Measurements from ENCODE around the gene CXCL17. TPM values are rescaled to one million over a fixed set of nuclear protein-coding genes. Genes with fewer than 3 reads are reported as not detected.
A peak's percentile ranks its signal among the peaks of the same experiment; 100 is the strongest.

CXCL17 gene
- total RNA-seq, 3 donors from 2014 or later, result not detected

DNA sequence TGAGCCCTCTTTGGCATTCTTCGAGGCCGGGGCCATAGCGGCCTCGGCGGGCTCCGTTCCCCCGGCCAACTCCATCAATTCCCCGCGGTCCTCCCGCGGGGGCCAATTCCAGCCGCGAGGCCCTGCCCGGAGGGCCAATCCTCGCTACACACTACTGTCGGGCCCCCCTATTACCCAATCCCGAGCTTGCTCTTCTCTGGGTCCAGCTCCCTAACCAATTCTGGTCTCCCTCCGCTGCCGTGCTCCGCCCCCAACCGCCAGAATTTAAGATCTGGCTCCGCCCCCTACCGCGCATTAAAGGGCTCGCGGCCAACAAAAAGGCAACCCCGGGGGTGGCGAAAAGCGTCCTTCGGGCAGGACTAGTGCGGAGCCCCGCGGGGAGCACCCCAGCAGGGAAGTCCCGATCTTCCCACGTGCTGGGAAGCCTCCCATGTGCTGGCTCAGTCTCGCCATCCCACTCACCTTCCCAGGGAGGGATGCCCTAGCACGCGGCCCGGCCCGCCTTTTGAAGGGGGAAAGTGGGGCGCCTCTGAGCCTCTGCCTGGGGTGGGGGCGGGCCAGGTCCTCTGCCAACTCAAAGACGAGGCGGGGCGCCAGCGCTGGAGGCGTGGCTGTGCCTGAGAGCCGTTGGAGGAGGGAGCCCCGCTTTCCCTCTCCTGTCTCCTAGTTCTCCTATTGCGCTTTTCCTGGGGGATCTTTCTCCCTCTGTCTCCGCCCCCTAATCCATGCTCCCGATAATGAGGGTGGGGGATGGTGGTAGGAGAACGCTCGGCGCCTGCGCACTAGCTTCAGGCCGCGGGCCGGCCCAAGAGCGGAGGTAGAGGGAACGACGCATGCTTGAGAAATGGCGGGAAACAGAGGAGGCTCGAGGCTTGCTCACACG lies 19.0 kb downstream of the CXCL17 start:
- no peaks in the 10 kb centered on the region for H3K27me3 Mint-ChIP-seq (ENCODE audit: low read depth)

DNA sequence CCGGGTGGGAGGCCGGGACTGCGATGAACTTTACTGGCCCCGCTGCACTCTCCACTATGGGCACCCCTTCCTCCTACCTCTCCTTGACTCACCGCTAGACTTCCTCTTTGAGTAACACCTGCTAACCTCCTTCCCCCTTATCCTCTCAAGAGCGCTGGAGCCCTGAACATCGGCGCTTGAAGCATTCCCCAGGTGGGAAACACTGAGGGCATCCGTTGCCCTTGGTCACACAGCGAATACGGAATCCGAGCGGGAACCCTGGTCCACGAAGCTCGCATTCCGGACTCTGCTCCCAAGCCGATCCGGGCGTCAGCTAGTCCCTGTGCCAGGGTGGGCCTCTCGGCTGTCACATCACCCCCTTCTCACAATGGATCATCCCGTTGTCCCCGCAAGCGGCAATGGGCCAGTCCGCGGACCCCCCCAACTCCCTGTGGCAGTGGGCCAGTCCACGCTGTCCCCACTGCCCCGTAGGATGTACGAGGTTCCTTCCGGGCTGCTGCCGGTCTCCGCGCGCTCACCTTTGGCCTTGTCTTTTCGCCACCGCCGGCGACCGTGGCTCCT lies 19.8 kb downstream of the CXCL17 start:
- Mint-ChIP-seq H3K9me3 (no peaks in the 10 kb centered on the region), H3K4me1 (ENCODE audit: low read depth) (peaks cover 44% of the 10 kb centered on the region), H3K4me3 (peak overlapping the region; percentile 93), H3K27me3 (ENCODE audit: low read depth) (no peaks in the 10 kb centered on the region), H3K36me3 (ENCODE audit: insufficient read depth) (no peaks in the 10 kb centered on the region)
- ATAC-seq, result peak; percentile 64 to 70
- DNase-seq, result peak; percentile 32

More for the DNA sequence above, 19.0 kb downstream of the CXCL17 start:
- Mint-ChIP-seq H3K36me3 (ENCODE audit: insufficient read depth) (no peaks in the 10 kb centered on the region), H3K9me3 (no peaks in the 10 kb centered on the region), H3K4me1 (ENCODE audit: low read depth) (peaks cover 44% of the 10 kb centered on the region), H3K4me3 (peak overlapping the region; percentile 93)
- DNase-seq (peak; percentile 93), ATAC-seq (peak; percentile 95)

DNA sequence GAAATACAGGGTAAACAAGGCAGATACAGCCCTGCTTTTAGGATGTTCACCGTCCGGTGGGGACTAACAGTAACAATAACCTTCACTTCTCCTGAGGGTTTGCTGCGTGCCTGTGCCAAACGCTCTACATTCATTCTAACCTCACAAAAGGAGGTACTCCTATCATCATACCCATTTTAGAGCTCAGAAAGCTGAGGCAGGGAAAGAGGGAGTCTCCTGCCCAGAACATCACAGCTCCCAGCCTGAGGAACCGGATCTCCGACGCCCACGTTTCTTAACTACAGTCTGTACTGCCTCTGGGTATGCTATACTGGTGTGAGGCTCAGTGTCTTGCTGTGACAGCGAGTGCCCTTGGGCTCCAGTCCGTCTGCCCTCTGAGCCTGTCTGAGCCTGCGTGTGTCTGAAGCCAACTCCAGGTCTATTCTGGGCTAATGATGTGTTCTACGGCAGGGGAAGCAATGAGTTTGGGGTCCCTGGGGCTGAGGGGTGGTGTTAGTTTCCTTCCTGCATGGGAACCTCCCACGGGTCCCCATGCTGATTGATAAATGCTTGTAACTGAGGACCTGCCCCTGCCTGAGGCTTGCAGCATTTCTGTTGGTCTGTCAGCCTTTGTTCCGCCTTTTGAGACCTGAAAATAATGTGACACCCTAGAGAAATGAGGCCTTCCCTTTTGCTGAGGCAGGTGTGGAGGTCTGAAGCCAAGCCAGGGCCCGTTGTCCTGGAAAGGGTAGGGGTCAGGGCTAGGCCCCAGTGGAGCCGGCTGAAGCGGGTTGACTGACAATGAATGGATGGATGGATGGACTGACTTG lies 20.4 kb downstream of the CXCL17 start:
- Mint-ChIP-seq H3K4me1 (ENCODE audit: low read depth) (peaks cover 44% of the 10 kb centered on the region), H3K36me3 (ENCODE audit: insufficient read depth) (no peaks in the 10 kb centered on the region), H3K27me3 (ENCODE audit: low read depth) (no peaks in the 10 kb centered on the region), H3K9me3 (no peaks in the 10 kb centered on the region), H3K4me3 (peak overlapping the region; percentile 93)
- DNase-seq, result no peak
- ATAC-seq, result no peak

DNA sequence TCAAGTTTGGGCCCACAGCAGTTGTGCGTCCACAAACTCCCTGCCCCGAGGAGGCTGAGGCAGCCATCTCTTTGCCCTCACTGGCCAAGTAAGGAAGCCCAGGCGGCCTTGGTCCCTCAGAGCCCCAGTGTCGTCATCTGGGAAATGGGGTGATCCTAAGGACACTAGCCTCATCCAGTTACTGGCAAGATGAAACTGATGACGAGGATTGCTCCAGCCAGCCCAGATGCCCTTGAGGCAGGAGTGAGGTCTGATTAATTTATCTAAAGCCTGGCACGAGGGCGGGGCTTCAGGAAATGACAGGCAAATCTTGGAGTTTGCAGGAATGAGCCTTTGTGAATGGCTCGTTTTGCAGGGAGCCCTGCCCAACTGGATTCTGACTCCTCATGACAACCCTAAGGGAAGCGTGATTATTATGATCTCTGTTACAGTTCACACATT lies 21.1 kb downstream of the CXCL17 start:
- DNase-seq (no peak), ATAC-seq (no peak)
- no peaks in the 10 kb centered on the region for H3K36me3 Mint-ChIP-seq (ENCODE audit: insufficient read depth)
- H3K4me3 Mint-ChIP-seq, result peak overlapping the region; percentile 93
- H3K27me3 Mint-ChIP-seq (ENCODE audit: low read depth), result no peaks in the 10 kb centered on the region
- no peaks in the 10 kb centered on the region for H3K9me3 Mint-ChIP-seq
- H3K4me1 Mint-ChIP-seq (ENCODE audit: low read depth), result peaks cover 44% of the 10 kb centered on the region

DNA sequence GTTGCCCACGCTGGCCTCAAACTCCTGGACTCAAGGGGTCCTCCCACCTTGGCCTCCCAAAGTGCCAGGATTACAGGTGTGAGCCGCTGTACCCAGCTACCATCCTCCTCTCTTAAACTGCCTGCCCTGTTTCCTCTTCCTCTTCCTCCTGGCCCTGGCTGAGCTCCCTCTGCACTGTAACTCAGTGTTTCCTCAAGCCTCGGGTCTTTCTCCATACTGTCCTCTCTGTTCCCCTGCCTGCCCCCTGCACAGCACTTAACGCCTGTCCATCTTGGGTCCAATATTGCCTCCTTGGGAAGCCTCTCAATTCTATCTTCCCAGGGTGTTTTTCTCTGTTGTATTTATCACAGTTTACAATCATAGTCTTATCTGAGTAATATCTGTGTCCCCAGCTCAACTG lies 21.6 kb downstream of the CXCL17 start:
- ATAC-seq (no peak), DNase-seq (no peak)
- peaks cover 44% of the 10 kb centered on the region for H3K4me1 Mint-ChIP-seq (ENCODE audit: low read depth)
- no peaks in the 10 kb centered on the region for H3K9me3 Mint-ChIP-seq
- H3K4me3 Mint-ChIP-seq, result no peak overlapping the region
- no peaks in the 10 kb centered on the region for H3K36me3 Mint-ChIP-seq (ENCODE audit: insufficient read depth)
- H3K27me3 Mint-ChIP-seq (ENCODE audit: low read depth), result no peaks in the 10 kb centered on the region

DNA sequence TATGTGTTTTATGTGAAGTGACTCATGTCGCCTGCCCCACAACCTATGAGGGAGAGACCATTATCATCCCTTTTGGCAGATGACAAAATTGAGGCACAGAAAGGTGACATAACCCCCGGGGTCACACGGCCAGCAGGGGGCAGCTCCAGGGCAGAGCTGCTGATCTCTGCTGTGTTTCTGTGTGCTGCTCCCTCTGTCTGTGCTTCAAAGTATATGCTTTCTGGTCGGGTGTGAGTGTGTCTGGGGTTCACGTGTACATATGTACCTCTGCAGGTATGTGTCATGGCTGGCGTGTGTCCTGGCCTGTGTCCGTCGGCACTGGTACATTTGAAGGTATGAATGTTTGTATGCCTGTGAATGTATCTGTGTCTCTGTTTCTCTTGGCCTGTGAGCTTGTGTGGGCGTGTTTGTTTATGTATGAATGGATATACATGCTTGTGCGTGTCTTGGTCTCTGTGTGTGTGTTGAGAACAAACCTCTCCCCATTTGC lies 22.6 kb downstream of the CXCL17 start:
- peak overlapping the region; percentile 33 for H3K4me3 Mint-ChIP-seq
- H3K9me3 Mint-ChIP-seq, result no peaks in the 10 kb centered on the region
- no peaks in the 10 kb centered on the region for H3K36me3 Mint-ChIP-seq (ENCODE audit: insufficient read depth)
- DNase-seq (peak; percentile 71), ATAC-seq (peak; percentile 9 to 27)
- H3K27me3 Mint-ChIP-seq (ENCODE audit: low read depth), result no peaks in the 10 kb centered on the region
- H3K4me1 Mint-ChIP-seq (ENCODE audit: low read depth), result peaks cover 44% of the 10 kb centered on the region

DNA sequence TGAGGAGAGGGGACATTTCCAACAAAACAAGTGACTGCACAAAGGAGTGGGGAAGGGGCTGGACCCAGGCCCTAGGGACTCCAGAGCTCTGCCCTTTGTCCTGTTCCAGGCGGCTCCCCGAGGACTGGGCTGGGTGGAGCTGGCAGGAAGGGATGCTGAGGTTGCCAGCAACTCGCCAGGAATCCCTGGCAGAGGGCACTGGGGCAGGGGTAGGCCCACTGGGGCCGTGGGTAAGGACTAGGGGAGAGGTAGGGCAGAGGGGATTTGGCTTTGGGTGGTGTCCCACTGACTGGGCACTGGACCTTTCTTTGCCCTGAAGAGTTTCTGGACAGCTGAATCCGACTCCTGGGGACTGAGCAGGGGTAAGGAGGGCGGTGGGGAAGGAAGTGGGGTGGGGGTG lies 23.4 kb downstream of the CXCL17 start:
- Mint-ChIP-seq H3K36me3 (ENCODE audit: insufficient read depth) (peaks cover 2% of the 10 kb centered on the region), H3K4me3 (no peak overlapping the region), H3K27me3 (ENCODE audit: low read depth) (no peaks in the 10 kb centered on the region), H3K4me1 (ENCODE audit: low read depth) (peaks cover 44% of the 10 kb centered on the region), H3K9me3 (no peaks in the 10 kb centered on the region)
- no peak for DNase-seq
- ATAC-seq, result no peak

DNA sequence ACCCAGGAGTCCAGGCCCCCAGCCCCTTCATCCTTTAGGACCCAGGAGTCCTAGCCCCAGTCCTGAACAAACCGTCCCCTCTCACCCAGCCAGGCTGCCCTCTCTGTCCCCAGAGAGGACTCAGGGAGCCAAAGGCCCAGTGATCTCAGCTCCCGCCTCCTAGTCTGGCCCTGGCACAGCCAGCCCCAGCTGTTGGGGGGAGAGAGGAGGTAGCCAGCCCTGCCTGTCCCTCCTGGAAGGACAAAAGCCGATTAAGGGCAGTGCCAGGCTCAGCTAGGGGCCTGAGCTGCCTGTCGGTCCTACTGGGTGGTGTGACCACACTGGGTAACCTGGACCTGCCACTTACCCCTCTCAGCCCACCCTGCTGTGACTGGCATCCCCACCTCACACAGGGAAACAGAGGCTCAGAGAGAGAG lies 30.1 kb downstream of the CXCL17 start:
- no peak for ATAC-seq
- Mint-ChIP-seq H3K9me3 (no peaks in the 10 kb centered on the region), H3K4me3 (no peak overlapping the region), H3K27me3 (ENCODE audit: low read depth) (no peaks in the 10 kb centered on the region), H3K4me1 (ENCODE audit: low read depth) (no peaks in the 10 kb centered on the region), H3K36me3 (ENCODE audit: insufficient read depth) (peaks cover 10% of the 10 kb centered on the region)
- no peak for DNase-seq

DNA sequence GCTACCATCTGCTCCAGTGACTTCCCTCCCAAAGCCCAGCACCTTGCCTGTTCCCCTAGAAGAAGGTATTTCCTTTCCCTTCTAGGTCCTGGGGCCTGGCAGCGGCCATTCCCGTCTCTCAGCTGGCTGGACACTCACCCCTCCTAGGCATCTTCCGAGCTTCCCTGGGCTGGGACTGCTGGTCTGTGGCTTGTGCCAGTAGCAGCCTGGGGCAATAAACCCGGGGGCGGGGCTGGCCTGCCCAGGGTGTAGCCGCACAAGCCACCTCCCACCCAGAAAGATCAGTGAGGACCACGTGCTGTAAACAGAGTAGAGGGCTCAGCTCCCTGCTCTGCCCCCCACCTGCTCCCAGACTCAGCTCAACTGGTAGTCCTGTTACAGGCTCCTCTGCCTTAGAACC lies 30.5 kb downstream of the CXCL17 start:
- ATAC-seq, result no peak
- H3K4me3 Mint-ChIP-seq, result no peak overlapping the region
- no peaks in the 10 kb centered on the region for H3K4me1 Mint-ChIP-seq (ENCODE audit: low read depth)
- H3K36me3 Mint-ChIP-seq (ENCODE audit: insufficient read depth), result peaks cover 10% of the 10 kb centered on the region
- no peaks in the 10 kb centered on the region for H3K27me3 Mint-ChIP-seq (ENCODE audit: low read depth)
- no peak for DNase-seq
- no peaks in the 10 kb centered on the region for H3K9me3 Mint-ChIP-seq

DNA sequence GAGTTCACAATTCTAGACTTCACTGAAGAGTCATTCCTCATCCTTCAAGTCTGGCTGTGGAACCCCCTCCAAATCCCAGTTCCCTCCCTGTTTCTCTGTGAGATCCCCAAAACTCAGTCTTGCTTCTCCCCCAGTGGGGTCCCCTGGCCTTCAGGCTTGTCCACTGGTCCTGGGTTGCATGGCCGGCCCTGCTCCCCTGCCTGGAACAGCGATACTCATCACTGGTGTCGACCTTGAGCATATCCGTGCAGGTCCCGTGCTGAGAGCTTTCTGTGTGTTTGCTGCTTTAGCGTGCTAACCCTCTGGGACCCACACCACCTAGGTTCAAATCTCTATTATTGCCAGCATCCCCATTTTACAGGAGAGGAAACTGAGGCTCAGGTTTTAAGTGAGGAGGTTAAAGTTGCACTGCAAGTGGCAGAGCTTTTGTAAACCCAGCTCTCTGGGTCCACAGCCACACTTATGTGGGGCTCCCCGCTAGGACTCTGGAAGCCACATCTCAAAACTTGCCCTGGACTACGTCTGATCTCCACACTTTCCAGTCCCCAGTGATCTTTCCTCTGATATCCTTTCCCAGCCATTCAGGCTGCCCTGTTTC lies 31.1 kb downstream of the CXCL17 start:
- ATAC-seq (no peak), DNase-seq (no peak)
- Mint-ChIP-seq H3K9me3 (no peaks in the 10 kb centered on the region), H3K27me3 (ENCODE audit: low read depth) (no peaks in the 10 kb centered on the region), H3K4me1 (ENCODE audit: low read depth) (no peaks in the 10 kb centered on the region), H3K36me3 (ENCODE audit: insufficient read depth) (peaks cover 10% of the 10 kb centered on the region), H3K4me3 (no peak overlapping the region)

DNA sequence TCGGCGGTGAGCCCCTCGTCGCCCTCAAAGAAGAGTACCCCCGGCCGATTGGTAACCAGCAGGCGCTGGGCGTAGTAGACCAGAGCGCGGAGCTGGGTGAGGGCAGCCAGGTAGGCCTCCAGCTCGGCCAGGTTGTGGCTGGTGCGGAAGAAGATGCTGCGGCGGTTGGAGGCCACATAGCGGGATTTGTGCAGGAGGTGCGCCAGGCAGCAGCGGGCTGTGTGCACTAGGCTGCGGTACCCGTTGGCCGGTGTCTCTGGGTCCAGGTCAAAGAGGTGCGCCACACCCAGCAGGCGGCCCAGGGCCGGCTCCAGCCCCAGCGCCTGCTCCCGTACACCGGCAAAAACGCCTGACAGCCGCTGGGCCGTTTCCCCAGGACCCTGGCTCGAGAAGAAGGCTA lies 32.4 kb downstream of the CXCL17 start:
- no peak overlapping the region for H3K4me3 Mint-ChIP-seq
- no peaks in the 10 kb centered on the region for H3K9me3 Mint-ChIP-seq

DNA sequence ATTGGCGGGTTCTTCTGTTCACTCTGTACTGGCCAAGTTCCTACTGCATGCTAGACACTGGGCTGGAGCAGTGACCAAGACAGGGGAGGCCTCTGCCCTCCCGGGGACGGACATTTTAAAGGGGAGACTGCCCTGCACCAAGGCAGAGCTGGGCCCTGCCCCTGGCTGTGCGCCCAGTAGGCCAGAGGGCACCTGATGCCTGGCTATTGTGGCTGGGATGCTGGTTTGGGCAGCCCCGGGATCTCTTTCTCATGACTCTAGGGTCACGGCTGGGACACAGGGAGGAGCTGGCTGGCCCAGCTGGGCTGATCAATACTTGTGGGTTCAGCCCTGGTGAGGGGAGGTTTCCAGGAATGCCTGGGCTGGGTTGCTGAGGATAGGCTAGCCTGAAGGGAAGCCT lies 33.3 kb downstream of the CXCL17 start:
- no peaks in the 10 kb centered on the region for H3K4me1 Mint-ChIP-seq (ENCODE audit: low read depth)
- ATAC-seq, result no peak
- DNase-seq, result no peak
- H3K36me3 Mint-ChIP-seq (ENCODE audit: insufficient read depth), result peaks cover 8% of the 10 kb centered on the region
- H3K27me3 Mint-ChIP-seq (ENCODE audit: low read depth), result no peaks in the 10 kb centered on the region
- no peak overlapping the region for H3K4me3 Mint-ChIP-seq
- no peaks in the 10 kb centered on the region for H3K9me3 Mint-ChIP-seq

More for the DNA sequence above, 32.4 kb downstream of the CXCL17 start:
- ATAC-seq (no peak), DNase-seq (no peak)
- no peaks in the 10 kb centered on the region for H3K27me3 Mint-ChIP-seq (ENCODE audit: low read depth)
- peaks cover 10% of the 10 kb centered on the region for H3K36me3 Mint-ChIP-seq (ENCODE audit: insufficient read depth)
- no peaks in the 10 kb centered on the region for H3K4me1 Mint-ChIP-seq (ENCODE audit: low read depth)

DNA sequence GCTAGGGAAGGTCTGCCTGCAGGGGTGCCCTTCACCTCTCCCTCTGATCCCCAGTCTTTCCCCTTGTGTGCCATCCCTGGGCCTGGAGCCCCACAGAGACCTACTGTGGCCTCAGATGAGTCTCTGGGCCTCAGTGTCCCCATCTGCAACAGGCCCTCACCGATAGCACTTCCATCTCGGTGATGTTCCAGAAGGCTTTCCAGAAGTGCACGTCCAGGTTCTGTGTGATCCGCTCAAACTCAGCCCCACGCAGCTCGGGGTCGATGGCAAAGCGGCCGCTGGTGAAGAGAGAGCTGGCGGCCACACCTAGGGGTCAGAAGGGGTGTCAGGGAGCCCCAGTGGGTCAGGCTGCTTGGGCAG lies 35.0 kb downstream of the CXCL17 start:
- Mint-ChIP-seq H3K4me1 (ENCODE audit: low read depth) (no peaks in the 10 kb centered on the region), H3K9me3 (no peaks in the 10 kb centered on the region), H3K4me3 (no peak overlapping the region), H3K27me3 (ENCODE audit: low read depth) (no peaks in the 10 kb centered on the region), H3K36me3 (ENCODE audit: insufficient read depth) (peaks cover 10% of the 10 kb centered on the region)
- DNase-seq (no peak), ATAC-seq (no peak)

Measured in activated T-cell treated with anti-CD3 and anti-CD28 coated beads, Interleukin-2, amount 50 U/mL, for 4 hours (primary cell).